ENCODE data around the gene RAB37. TPM values are rescaled to one million over a fixed set of nuclear protein-coding genes. Genes with fewer than 3 reads are reported as not detected.

The RAB37 gene
- total and polyA plus RNA-seq, 2 donors (not counting 1 experiment from before 2014, with no cell fraction given): 67.6 to 76.8 TPM

- POLR2A ChIA-PET: no interaction called here
- H3K27me3 Mint-ChIP-seq: no peaks in the 10 kb centered on the region
These were observed 8.9 kb upstream of the RAB37 start for GRCh38 chr17:74728033-74728701.

More at GRCh38 chr17:74728033-74728701, 8.9 kb upstream of the RAB37 start:
- no peak overlapping the region for H2AFZ ChIP-seq (ENCODE audit: insufficient read depth, low read depth, low read length, poor library complexity, severe bottlenecking)
- H3K9ac ChIP-seq (ENCODE audit: low read length): no peak overlapping the region
- H3K9me3 Mint-ChIP-seq (ENCODE audit: insufficient read depth): no peaks in the 10 kb centered on the region
- peaks cover 17% of the 10 kb centered on the region for H3K4me1 Mint-ChIP-seq
- no peaks in the 10 kb centered on the region for H4K20me1 ChIP-seq (ENCODE audit: control insufficient read depth, insufficient read depth, low read length, poor library complexity, severe bottlenecking)
- no peak overlapping the region for H3K4me2 ChIP-seq (replicated peaks; ENCODE audit: low read depth, low read length, poor library complexity, severe bottlenecking)
- H3K4me3 ChIP-seq (ENCODE audit: control extremely low read depth in 1 of 5, extremely low read depth in 1 of 5, insufficient read depth in 1 of 5, low read depth in 2 of 5, low read length in 4 of 5): no peak overlapping the region
- H3K36me3 ChIP-seq (replicated peaks in 1 of 2; ENCODE audit: control extremely low read depth in 1 of 2, control insufficient read depth in 1 of 2, extremely low read depth in 1 of 2, insufficient read depth in 2 of 2, low read length in 1 of 2): no peaks in the 10 kb centered on the region
- no peak overlapping the region for H3K27ac ChIP-seq (ENCODE audit: low read length in 2 of 2)
- peaks cover 0 to 10% (median 0%) of the 10 kb centered on the region in 4 experiments for H3K27me3 ChIP-seq (replicated peaks in 1 of 4; ENCODE audit: control extremely low read depth in 1 of 4, control insufficient read depth in 3 of 4, insufficient read depth in 4 of 4, low read length in 3 of 4)
- WGBS (ENCODE audit: insufficient coverage): 100% methylated on average over 3 of the region's 3 CpGs
- no peak for ATAC-seq (ENCODE audit: low read depth)
- CTCF ChIA-PET: no interaction called here
- H3K4me1 ChIP-seq (ENCODE audit: control insufficient read depth in 2 of 2, insufficient read depth in 2 of 2, low read length in 2 of 2): peaks cover 13 to 36% of the 10 kb centered on the region in 2 donors
- H3K4me3 Mint-ChIP-seq: no peak overlapping the region
- no peaks in the 10 kb centered on the region for H3K9me3 ChIP-seq (ENCODE audit: control extremely low read depth in 1 of 3, control insufficient read depth in 2 of 3, insufficient read depth in 1 of 3, low read length in 2 of 3)
- no peak for TF ChIP-seq EZH2 (IDR thresholded peaks at IDR 0.05; ENCODE audit: borderline replicate concordance, insufficient read depth, low read depth, low read length, poor library complexity, severe bottlenecking)
- TF ChIP-seq CTCF (IDR thresholded peaks at IDR 0.05): no peak
- no peak for DNase-seq
- intact Hi-C loops (cut with micrococcal nuclease): no loop called here
- H3K79me2 ChIP-seq (ENCODE audit: control insufficient read depth, insufficient read depth, low read length): no peaks in the 10 kb centered on the region
- H3K27ac Mint-ChIP-seq: no peak overlapping the region
